GM12864 (cell line): ENCODE data around the gene CYP19A1.
"Not testable (repeated sequence)": the region's sequence is repeated elsewhere in the genome, so short reads cannot be mapped to it uniquely, and the experiment has no call there.

ENCODE experiments used
- DNase-seq: peaks from one replicate; pipeline ENCODE4 v3.0.0-alpha.2; 2011; ENCODE audit warnings: low read depth
- H3K4me3 ChIP-seq: 2 replicates; pipeline ENCODE4 v1.5.1; 2011; ENCODE audit warnings: mild to moderate bottlenecking, low read depth, low read length, control low read depth
- TF ChIP-seq, protein P1 (sequence below): IDR thresholded peaks from 2 replicates; pipeline ENCODE4 v1.5.1; 2011; ENCODE audit warnings: low read depth, mild to moderate bottlenecking, moderate library complexity, low read length, control low read depth, inconsistent platforms; ENCODE audit errors: missing control alignments

Gene CYP19A1

DNA sequence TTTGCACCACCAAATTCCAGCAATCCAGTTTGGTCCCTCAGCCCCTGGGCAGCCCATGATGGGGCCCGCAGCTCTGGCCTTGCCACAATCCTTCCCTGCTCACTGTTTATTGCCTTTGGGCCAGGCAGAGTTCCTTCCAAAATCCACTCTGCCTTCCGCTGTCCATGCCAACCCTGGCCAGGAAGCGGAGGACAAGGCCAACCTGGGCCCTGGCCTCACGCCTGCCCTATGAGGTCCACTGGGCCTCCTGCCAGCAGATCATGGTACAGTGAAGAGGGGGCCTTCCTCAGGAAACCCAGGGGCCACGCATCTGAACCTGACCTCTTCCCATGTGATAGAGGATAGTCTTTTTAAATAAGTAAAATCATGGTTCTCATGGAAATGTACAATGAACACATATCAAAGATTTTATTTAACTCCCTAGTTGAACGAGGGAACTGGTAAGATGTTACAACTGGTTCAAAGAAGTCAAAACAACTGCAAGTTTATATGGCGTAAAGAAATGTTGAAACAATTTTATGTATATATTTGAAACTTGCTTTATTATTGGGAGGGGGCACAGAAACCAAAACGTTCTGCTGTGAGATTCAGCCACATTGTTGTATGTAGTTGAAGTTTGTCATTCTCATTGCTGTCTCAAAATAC lies 147.8 kb downstream of the CYP19A1 start:
- H3K4me3 ChIP-seq: no peak overlapping the region
- no peak for DNase-seq
- TF ChIP-seq, protein P1, sequence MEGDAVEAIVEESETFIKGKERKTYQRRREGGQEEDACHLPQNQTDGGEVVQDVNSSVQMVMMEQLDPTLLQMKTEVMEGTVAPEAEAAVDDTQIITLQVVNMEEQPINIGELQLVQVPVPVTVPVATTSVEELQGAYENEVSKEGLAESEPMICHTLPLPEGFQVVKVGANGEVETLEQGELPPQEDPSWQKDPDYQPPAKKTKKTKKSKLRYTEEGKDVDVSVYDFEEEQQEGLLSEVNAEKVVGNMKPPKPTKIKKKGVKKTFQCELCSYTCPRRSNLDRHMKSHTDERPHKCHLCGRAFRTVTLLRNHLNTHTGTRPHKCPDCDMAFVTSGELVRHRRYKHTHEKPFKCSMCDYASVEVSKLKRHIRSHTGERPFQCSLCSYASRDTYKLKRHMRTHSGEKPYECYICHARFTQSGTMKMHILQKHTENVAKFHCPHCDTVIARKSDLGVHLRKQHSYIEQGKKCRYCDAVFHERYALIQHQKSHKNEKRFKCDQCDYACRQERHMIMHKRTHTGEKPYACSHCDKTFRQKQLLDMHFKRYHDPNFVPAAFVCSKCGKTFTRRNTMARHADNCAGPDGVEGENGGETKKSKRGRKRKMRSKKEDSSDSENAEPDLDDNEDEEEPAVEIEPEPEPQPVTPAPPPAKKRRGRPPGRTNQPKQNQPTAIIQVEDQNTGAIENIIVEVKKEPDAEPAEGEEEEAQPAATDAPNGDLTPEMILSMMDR: no peak

DNA sequence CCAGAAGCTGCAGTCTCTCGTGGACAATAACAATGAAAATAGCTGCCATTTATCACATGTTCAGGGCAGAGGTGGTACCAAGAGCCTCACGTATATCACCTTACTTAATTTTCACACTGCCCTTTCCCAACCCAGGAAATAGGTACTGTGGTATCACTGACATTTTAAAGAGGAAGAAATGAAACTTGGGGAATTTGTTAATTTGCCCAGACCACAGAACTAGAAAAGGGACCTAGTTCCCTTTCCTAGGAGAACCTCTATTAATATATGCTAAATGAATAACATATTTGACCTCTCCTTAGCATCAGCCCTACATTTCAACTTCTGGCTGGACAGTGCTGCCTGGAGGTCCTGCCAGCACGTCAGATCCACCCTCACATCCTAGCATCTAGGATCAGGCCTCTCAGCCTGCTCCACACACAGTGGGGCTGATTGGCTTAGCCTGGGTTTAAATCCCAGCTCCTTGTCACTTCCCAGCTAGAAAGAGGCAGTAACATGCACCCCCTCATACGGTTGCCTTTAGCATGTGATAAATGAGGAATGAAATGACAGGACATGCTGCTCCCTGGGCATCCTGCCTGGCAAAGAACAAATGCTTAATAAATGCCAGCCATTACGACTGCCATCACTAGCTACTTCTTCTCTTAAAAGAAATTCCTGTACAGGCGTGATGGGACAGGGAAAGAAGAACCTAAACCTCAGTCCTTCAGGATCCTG lies 148.6 kb downstream of the CYP19A1 start:
- no peak overlapping the region for H3K4me3 ChIP-seq
- TF ChIP-seq, protein P1: no peak
- no peak for DNase-seq

DNA sequence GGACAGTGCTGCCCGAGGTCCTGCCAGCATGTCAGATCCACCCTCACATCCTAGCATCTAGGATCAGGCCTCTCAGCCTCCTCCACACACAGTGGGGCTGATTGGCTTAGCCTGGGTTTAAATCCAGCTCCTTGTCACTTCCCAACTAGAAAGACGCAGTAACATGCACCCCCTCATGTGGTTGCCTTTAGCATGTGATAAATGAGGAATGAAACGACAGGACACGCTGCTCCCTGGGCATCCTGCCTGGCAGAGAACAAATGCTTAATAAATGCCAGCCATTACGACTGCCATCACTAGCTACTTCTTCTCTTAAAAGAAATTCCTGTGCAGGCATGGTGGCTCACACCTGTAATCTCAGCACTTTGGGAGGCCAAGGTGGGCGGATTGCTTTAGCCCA lies 149.6 kb downstream of the CYP19A1 start:
- DNase-seq, H3K4me3 ChIP-seq: not testable (repeated sequence)

DNA sequence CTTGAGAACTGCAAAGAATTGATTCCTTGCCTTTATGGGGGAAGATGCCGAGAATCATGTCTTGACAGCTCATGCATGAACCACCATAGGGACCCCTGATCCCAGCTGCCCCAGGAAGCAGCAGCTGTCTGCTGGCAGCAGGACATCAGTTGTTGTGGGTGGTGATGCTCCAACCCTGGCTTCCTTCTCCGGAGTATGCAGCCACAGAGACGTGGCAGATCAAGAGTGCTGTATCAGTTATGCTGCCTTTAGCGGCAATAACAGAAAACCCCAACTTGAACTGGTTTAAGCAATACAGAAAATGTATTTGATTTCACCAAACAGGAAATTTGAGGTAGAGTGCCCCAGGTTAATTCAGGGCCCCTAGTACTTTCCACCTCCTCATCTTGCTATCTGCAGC lies 151.5 kb downstream of the CYP19A1 start:
- no peak overlapping the region for H3K4me3 ChIP-seq
- TF ChIP-seq, protein P1: no peak
- DNase-seq: no peak

DNA sequence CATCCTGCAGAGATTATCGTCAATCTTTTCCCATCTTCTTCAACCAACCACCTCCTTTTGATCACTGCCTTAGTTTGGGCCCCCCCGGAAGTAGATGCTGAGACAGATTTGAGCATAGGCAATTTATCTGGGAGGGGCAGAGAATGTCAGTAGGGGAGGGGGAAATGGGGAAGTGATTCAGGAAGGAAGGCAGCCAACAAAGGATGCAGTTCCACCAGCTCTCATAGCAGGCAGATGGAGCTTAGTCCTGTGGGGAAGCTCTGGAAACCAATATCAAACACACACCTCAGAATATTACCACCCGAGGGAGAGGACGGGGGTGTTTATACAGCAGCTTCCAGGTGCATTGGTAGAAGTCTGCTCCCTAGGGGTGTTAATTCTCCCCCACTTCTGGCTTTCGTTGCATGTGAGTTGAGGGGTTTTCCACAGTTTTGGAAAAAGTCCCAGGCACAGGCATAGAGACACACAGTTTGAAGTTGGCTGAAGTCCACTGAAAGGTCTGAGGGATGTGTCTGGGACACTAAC lies 152.2 kb downstream of the CYP19A1 start:
- H3K4me3 ChIP-seq: no peak overlapping the region
- DNase-seq: no peak
- TF ChIP-seq, protein P1: no peak

DNA sequence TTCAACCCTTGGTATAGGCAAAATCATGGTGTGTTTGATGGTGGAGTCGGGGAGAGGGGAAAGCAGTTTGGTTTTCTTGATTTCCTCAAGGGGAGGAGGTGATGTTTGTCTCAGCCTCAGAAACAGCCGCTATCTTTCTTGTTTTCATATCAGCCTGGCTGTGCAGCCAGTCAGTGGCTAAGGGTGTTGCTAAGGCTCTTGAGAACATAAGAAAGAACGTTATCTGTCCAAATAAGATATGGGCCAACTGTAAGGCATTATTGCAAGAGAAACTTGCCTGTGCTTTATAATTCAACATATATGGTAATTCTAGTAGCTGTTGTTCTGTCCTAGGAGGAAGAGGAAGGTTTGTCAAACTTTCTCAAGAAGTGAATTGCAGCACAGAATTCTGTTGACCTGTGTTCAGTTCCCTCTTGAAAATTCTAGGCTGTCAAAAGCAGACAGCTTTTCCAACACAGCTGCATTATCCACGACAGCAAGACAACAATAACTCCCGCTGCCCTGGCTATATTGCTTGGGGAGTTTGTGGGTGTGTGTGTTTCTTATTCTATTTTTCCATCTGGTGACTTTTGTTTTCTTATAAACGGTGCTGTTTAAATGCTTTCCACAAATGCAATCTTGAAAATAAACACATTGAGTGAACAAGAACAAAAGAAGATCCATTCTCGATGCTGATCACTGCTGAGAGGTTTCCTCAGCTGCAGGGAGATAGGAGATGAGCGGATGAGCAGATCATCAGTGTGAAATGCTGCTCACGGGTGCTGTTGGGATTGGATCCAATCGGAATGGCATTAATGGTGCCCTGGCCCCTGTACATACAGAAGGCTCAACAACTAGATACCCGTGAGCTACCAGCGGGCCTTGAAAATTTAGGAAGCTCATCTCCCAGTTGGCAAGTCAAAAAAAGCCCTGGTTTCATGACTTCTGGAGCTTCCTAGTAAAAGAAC lies 152.9 kb downstream of the CYP19A1 start:
- TF ChIP-seq, protein P1: no peak
- no peak overlapping the region for H3K4me3 ChIP-seq
- DNase-seq: no peak

DNA sequence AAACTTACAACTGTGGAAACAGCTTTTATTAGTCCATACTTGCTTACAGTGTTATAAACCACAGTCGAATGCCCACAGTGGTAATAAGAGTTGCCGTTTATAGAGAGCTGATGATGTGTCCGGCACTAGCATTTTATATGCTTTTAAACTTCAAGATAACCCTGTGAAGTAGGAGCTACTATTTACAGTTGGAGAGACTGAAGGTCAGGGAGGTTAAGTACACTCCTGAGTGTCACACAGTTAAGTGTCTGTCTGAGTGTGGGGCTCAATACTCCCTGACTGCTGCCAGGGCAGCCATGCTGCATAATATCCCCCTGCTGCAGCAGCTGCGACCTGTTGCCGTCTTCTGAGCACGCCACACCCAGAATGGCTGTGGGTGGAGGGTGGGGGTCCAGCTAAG lies 153.8 kb downstream of the CYP19A1 start:
- DNase-seq: no peak
- TF ChIP-seq, protein P1: no peak
- no peak overlapping the region for H3K4me3 ChIP-seq
